Endothelial cell of umbilical vein (primary cell): ENCODE results near the gene NOSIP. TPM values are rescaled to one million over a fixed set of nuclear protein-coding genes. Genes with fewer than 3 reads are reported as not detected.

Experiments used
- BruUV-seq: library from RNA; stranded (reverse); fragments of 400-500 nt; replicated peaks from 2 replicates; lab custom pipeline; 2021; lab: Mats Ljungman, UMichigan
- CTCF ChIA-PET: fragments of 300-600, 350-600 bp; sonication (Branson Sonifier 250); formaldehyde crosslinking; loops from one replicate; lab custom pipeline; 2021; ENCODE audit warnings: antibody characterized with exemption, inconsistent platforms; lab: Charles Lee
- POLR2A ChIA-PET: fragments of 300-600, 350-600 bp; sonication (Branson Sonifier 250); formaldehyde crosslinking; loops from one replicate; lab custom pipeline; 2021; ENCODE audit warnings: antibody characterized with exemption, inconsistent platforms; lab: Charles Lee
- DNase-seq: peaks from one replicate; pipeline ENCODE4 v3.0.0-alpha.2; 2011; ENCODE audit warnings: low read depth, low spot score
- FAIRE-seq: peaks from 2 replicates; lab custom pipeline; 2011; peaks lifted over from hg19 to GRCh38; lab: Jason Lieb, UNC
- H2AFZ ChIP-seq: 2 replicates; pipeline ENCODE4 v1.6.0; 2012; ENCODE audit warnings: low read depth, low read length, control low read depth, inconsistent platforms
- H3K27ac ChIP-seq: 2 replicates; pipeline ENCODE4 v1.5.1; 2011; ENCODE audit warnings: low read depth, mild to moderate bottlenecking, control low read depth, low read length, moderate library complexity; ENCODE audit not compliant: insufficient read depth
- H3K27me3 ChIP-seq, 2 experiments: 2 replicates each; pipeline versions ENCODE4 v1.6.0 to v1.6.1; 2011; ENCODE audit warnings: low read length in 2 of 2, mixed read lengths in 1 of 2; ENCODE audit not compliant: control insufficient read depth in 2 of 2, insufficient read depth in 2 of 2
- H3K36me3 ChIP-seq, 2 experiments: 2 replicates in 1 of 2; 3 replicates in 1 of 2; pipeline ENCODE4 v1.5.1; 2011; ENCODE audit warnings: low read length in 2 of 2, mild to moderate bottlenecking in 1 of 2, moderate library complexity in 1 of 2; ENCODE audit not compliant: control insufficient read depth in 2 of 2, insufficient read depth in 2 of 2; ENCODE audit errors: extremely low read depth in 1 of 2
- H3K4me1 ChIP-seq: 3 replicates; pipeline ENCODE4 v1.5.1; 2011; ENCODE audit warnings: mild to moderate bottlenecking, low read length; ENCODE audit not compliant: control insufficient read depth, insufficient read depth; ENCODE audit errors: extremely low read depth
- H3K4me2 ChIP-seq: 2 replicates; pipeline ENCODE4 v1.6.1; 2011; ENCODE audit warnings: low read length, control low read depth, mixed read lengths; ENCODE audit not compliant: insufficient read depth
- H3K4me3 ChIP-seq, 3 experiments: fragments of 200-600 bp in 1 of 3; sonication (generic), shearing (Covaris generic) in 1 of 3; replicated peaks in 1 of 3; 2 replicates each; pipeline ENCODE4 v1.5.1; 2011 to 2016; ENCODE audit warnings: control low read depth in 3 of 3, low read length in 3 of 3, mild to moderate bottlenecking in 2 of 3, inconsistent platforms in 1 of 3, low read depth in 1 of 3, moderate library complexity in 1 of 3; ENCODE audit not compliant: insufficient read depth in 1 of 3
- H3K79me2 ChIP-seq: 2 replicates; pipeline ENCODE4 v1.6.0; 2012; ENCODE audit warnings: low read length, inconsistent platforms; ENCODE audit not compliant: control insufficient read depth, insufficient read depth
- H3K9ac ChIP-seq: replicated peaks from 2 replicates; pipeline ENCODE3; 2011; ENCODE audit warnings: low read length, control low read depth; ENCODE audit not compliant: insufficient read depth; ENCODE audit errors: extremely low read depth
- H3K9me1 ChIP-seq: replicated peaks from 3 replicates; pipeline ENCODE4 v1.6.0; 2011; ENCODE audit warnings: mild to moderate bottlenecking, low read length; ENCODE audit not compliant: control insufficient read depth, insufficient read depth; ENCODE audit errors: extremely low read depth
- H3K9me3 ChIP-seq: replicated peaks from 2 replicates; pipeline ENCODE4 v1.5.1; 2012; ENCODE audit warnings: low read length, inconsistent platforms; ENCODE audit not compliant: control insufficient read depth, insufficient read depth
- H4K20me1 ChIP-seq: replicated peaks from 2 replicates; pipeline ENCODE3; 2011; ENCODE audit warnings: mild to moderate bottlenecking, low read length; ENCODE audit not compliant: control insufficient read depth, insufficient read depth; ENCODE audit errors: extremely low read depth
- EZH2 ChIP-seq: IDR thresholded peaks from 2 replicates; pipeline ENCODE4 v1.6.1; 2012; ENCODE audit warnings: borderline replicate concordance, low read depth, mild to moderate bottlenecking, moderate library complexity, low read length, inconsistent platforms; ENCODE audit not compliant: severe bottlenecking
- FOS ChIP-seq: IDR thresholded peaks from 2 replicates; pipeline ENCODE4 v1.6.1; 2011; ENCODE audit warnings: mild to moderate bottlenecking, low read length, moderate library complexity, borderline replicate concordance; ENCODE audit not compliant: insufficient read depth
- GATA2 ChIP-seq: IDR thresholded peaks from 2 replicates; pipeline ENCODE4 v1.7.0; 2011; ENCODE audit warnings: low read depth, mild to moderate bottlenecking, moderate library complexity, mixed read lengths, low read length; ENCODE audit not compliant: insufficient read length, insufficient read depth
- JUN ChIP-seq: IDR thresholded peaks from 2 replicates; pipeline ENCODE4 v1.6.1; 2011; ENCODE audit warnings: borderline replicate concordance, low read depth; ENCODE audit not compliant: insufficient read length, insufficient read depth
- MYC ChIP-seq: IDR thresholded peaks from one replicate; pipeline ENCODE4 v1.6.1; 2011; ENCODE audit warnings: mild to moderate bottlenecking, low read depth, low read length
- POLR2A ChIP-seq: IDR thresholded peaks from 2 replicates; pipeline ENCODE4 v1.6.1; 2012; ENCODE audit warnings: low read depth, mild to moderate bottlenecking, control low read depth, low read length
- POLR2AphosphoS5 ChIP-seq: IDR thresholded peaks from 2 replicates; pipeline ENCODE4 v1.6.1; 2012; ENCODE audit warnings: low read depth, mild to moderate bottlenecking, control low read depth, low read length, moderate library complexity; ENCODE audit not compliant: insufficient read depth
- dilution Hi-C: fragments of 300-500 bp; cut with MboI; formaldehyde crosslinking; loops from one replicate; pipeline ENCODE4 v1.15.0; 2019; ENCODE audit warnings: low sequenced_read_pairs; ENCODE audit not compliant: extremely low pct_ligation_motif_present
- intact Hi-C: fragments of 100-400 bp; cut with micrococcal nuclease; formaldehyde crosslinking; loops from one replicate; pipeline ENCODE4 v1.10.0; 2022
- polyA plus RNA-seq, 4 experiments: library from polyadenylated mRNA; depleted of rRNA in 3 of 4; stranded (reverse) in 3 of 4; unstranded in 1 of 4; fragments of >200 nt; gene quantifications; 2 replicates each; pipeline versions ENCODE4 v1.2.1 to v1.2.3, GENCODE V29; 2011 to 2012; ENCODE audit warnings: missing spikeins in 1 of 4
- total RNA-seq: library from RNA; stranded (reverse); gene quantifications from 2 replicates; pipeline ENCODE4 v1.2.3, GENCODE V29; 2021
- TF ChIP-seq, protein P1 (sequence below): IDR thresholded peaks from 2 replicates; pipeline ENCODE4 v1.6.1; 2011; ENCODE audit not compliant: insufficient read depth, insufficient read length
- TF ChIP-seq, protein P2 (sequence below), 2 donors: IDR thresholded peaks; 1 replicate in 1 of 2; 2 replicates in 1 of 2; pipeline ENCODE4 v1.5.1; 2011; ENCODE audit warnings: low read length in 2 of 2, mild to moderate bottlenecking in 2 of 2, moderate library complexity in 2 of 2, control low read depth in 1 of 2, inconsistent platforms in 1 of 2, low read depth in 1 of 2; ENCODE audit not compliant: insufficient read depth in 1 of 2; ENCODE audit errors: extremely low read depth in 1 of 2

Gene NOSIP
- total and polyA plus RNA-seq, 2 donors (not counting 3 experiments of a cell fraction or from before 2014, with no cell fraction given), result 77.5 to 128 TPM

DNA sequence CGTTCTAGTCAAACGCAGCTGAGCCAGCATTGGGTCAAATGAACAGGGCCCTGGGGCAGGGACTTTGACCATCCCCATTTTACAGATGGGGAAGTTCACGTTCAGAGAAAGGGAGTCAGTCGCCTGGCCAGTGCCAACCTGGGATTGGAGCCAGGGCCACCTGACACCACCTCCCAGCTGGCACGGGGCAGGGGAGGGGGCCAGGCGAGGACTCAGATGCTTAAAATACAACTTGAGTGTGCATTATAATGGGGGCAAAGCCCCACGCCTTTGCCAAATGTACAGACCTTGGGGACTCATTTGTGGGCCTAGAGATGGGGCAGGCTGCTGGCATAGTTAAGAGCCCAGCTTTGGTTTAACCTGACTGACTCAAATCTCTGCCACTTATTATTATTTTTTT is 25.2 kb upstream of the NOSIP start:
- no peak overlapping the region for H3K9ac ChIP-seq
- FAIRE-seq, result no peak
- no peak overlapping the region for H3K4me2 ChIP-seq
- no peaks in the 10 kb centered on the region for H3K9me1 ChIP-seq
- no peaks in the 10 kb centered on the region for H4K20me1 ChIP-seq
- H3K4me1 ChIP-seq, result no peaks in the 10 kb centered on the region
- BruUV-seq, result no TSS peak
- intact Hi-C loops (no loop called here), dilution Hi-C loops (no loop called here)
- no peak overlapping the region for H2AFZ ChIP-seq
- POLR2A ChIA-PET, result no interaction called here
- H3K27ac ChIP-seq, result no peak overlapping the region
- no peak overlapping the region for H3K4me3 ChIP-seq
- H3K9me3 ChIP-seq, result no peaks in the 10 kb centered on the region
- peaks cover 45% of the 10 kb centered on the region for H3K79me2 ChIP-seq
- no peaks in the 10 kb centered on the region for H3K27me3 ChIP-seq
- no peak for TF ChIP-seq EZH2
- TF ChIP-seq, protein P1, sequence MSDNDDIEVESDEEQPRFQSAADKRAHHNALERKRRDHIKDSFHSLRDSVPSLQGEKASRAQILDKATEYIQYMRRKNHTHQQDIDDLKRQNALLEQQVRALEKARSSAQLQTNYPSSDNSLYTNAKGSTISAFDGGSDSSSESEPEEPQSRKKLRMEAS, result no peak
- TF ChIP-seq POLR2A, result no peak
- no peak for TF ChIP-seq GATA2
- no peak for TF ChIP-seq JUN
- TF ChIP-seq FOS, result no peak
- CTCF ChIA-PET, result no interaction called here
- no peak for DNase-seq
- peaks cover 5 to 33% of the 10 kb centered on the region in 2 experiments for H3K36me3 ChIP-seq

DNA sequence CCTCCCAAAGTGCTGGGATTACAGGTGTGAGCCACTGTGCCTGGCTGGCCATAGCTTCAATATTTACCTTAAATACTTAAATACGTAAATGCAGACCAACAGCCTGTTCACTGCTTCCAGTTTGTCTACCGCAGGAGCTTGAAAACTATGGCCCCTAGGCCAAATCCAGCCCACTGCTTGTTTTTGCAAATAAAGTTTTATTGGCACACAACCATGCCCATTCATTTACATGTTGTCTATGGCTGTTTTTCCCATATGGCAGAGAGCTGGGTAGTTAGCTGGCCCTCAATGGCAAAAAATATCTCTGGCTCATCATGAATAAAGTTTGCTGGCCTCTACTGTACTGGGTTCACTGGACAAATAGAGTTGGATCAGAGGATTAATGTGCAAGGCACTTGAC is 22.4 kb upstream of the NOSIP start:
- Histone ChIP-seq H3K9ac (no peak overlapping the region), H3K4me1 (no peaks in the 10 kb centered on the region), H3K9me1 (no peaks in the 10 kb centered on the region), H3K27ac (no peak overlapping the region), H4K20me1 (no peaks in the 10 kb centered on the region), H3K9me3 (no peaks in the 10 kb centered on the region), H3K4me2 (no peak overlapping the region), H2AFZ (no peak overlapping the region), H3K4me3 (no peak overlapping the region), H3K27me3 (no peaks in the 10 kb centered on the region), H3K79me2 (peaks cover 37% of the 10 kb centered on the region), H3K36me3 (peaks cover 7 to 46% of the 10 kb centered on the region in 2 experiments)
- ChIA-PET CTCF (no interaction called here), POLR2A (no interaction called here)
- intact Hi-C loops (no loop called here), dilution Hi-C loops (no loop called here)
- FAIRE-seq (no peak), DNase-seq (no peak)
- TF ChIP-seq, protein P1, result no peak
- TF ChIP-seq JUN (no peak), MYC (no peak), FOS (no peak), EZH2 (no peak), POLR2A (no peak), POLR2AphosphoS5 (no peak), GATA2 (no peak)
- TF ChIP-seq, protein P2, sequence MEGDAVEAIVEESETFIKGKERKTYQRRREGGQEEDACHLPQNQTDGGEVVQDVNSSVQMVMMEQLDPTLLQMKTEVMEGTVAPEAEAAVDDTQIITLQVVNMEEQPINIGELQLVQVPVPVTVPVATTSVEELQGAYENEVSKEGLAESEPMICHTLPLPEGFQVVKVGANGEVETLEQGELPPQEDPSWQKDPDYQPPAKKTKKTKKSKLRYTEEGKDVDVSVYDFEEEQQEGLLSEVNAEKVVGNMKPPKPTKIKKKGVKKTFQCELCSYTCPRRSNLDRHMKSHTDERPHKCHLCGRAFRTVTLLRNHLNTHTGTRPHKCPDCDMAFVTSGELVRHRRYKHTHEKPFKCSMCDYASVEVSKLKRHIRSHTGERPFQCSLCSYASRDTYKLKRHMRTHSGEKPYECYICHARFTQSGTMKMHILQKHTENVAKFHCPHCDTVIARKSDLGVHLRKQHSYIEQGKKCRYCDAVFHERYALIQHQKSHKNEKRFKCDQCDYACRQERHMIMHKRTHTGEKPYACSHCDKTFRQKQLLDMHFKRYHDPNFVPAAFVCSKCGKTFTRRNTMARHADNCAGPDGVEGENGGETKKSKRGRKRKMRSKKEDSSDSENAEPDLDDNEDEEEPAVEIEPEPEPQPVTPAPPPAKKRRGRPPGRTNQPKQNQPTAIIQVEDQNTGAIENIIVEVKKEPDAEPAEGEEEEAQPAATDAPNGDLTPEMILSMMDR (IDR thresholded peaks at IDR 0.05; ENCODE audit: extremely low read depth in 1 of 2, insufficient read depth in 1 of 2, low read depth in 1 of 2, low read length in 2 of 2), result no peak
- no TSS peak for BruUV-seq
